HG02623 (cell line): ENCODE data around the gene DNAJC18.

Source experiments
- ATAC-seq: cut with Tn5 transposase; IDR thresholded peaks from one replicate; pipeline ENCODE4 v1.9.1; 2021; ENCODE audit warnings: moderate library complexity; ENCODE audit not compliant: unreplicated experiment

Gene DNAJC18

DNA sequence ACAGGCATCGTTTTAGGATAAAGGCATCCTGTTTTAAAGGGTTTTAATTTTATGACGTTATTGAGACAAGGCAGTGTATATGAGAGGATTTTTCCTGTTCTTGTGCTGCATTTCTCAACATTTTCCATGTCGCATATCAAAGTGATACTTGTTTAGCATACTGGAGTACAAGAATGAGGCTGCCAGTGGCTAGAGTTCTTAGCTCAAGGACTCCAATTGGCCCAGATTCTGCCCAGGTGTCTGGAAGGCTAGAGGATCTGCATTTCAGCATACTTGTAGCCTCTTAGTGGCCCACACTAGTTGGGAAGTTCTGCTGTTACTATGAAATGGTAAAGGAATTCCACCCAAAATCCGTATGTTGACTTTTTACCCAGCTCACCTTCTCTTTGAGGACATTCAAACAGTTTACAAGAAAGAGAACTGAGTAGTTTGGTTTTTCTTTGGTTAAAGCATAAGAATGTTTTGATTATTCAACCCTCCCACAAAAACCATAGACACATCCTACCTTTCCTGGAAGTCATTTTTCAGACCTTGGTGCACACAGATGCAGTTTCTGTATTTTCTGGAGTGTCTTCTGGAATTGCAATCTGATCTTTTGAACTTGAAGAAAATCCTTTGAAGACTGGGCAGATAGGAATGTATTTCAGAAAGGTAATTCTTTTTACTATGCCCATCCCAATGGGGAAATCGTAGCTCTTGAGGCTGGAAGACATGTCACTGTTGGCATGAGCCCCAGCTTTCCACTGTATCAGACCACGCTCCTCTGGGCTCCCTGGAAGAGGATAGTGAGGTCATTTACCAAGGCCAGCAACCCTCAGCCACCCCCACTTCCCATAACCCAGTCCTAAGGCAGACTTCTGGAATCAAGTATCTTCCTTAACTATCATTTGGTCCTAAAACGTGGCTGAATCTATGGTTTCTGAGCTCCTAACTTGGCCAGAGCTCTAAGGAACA lies 67.6 kb downstream of the DNAJC18 start:
- no peak for ATAC-seq

DNA sequence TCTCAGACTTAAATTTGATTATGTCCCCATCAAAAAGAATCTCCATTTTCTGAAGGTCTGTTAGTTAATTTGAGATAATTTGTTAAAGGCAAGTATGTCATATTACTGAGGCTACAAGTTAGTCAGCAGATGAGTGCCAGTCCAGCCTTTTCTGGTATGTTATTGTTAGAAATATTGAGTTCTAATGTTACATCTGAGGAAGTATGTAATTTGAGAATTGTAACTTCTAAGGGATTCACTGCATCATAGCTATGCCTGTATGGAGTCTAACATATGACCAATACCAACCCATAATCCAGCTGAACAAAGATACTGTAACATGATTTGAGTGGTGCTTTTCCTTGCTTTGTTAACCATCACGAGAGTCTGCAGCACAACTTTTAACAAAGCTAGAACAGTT lies 70.1 kb downstream of the DNAJC18 start:
- no peak for ATAC-seq

DNA sequence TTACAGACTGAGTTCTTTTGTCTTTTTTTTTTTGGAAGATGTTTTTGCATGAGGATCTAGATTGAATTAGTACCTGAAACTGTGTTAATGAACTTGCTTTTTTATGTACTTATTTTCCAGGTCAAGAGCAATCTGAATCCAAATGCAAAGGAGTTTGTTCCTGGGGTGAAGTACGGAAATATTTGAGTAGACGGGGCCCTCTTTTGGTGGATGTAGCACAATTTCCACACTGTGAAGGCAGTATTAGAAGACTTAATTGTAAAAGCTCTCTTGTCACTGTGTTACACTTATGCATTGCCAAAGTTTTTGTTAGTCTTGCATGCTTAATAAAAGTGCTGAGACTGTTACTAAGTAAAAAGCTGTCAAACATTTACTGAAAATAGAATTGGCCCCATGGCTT lies 70.7 kb downstream of the DNAJC18 start:
- ATAC-seq: no peak

DNA sequence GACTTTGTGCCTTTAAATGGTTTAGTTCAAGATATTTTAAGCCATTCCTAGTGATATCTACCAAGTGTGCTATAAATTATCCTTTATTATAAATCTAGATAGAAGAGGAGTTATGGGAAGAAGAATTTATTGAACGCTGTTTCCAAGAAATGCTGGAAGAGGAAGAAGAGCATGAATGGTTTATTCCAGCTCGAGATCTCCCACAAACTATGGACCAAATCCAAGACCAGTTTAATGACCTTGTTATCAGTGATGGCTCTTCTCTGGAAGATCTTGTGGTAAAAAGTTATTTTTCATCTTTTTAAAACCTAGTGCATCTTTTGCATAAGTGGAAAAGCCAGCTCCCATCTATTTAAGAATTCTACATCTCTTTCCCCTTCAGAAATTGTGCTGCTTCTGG lies 74.9 kb downstream of the DNAJC18 start:
- ATAC-seq: no peak

DNA sequence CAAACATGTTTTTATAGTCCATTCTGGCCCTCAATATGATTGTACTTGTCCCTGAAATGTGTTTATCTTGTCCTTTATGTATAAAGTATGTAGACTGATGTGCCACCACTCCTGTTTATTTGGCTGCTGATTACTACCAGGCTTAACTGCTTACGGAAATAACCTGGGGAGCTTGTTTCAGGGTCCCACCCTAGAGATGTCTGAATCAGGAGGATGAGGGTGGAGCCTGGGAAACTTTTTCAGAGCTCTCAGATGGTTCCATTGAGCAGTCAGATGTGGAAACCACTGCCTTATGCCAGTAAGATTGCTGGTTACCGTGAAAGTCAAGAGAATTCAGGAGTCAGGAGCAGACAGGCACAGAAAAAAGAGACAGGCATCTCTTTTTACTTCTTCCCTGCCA lies 75.4 kb downstream of the DNAJC18 start:
- no peak for ATAC-seq

DNA sequence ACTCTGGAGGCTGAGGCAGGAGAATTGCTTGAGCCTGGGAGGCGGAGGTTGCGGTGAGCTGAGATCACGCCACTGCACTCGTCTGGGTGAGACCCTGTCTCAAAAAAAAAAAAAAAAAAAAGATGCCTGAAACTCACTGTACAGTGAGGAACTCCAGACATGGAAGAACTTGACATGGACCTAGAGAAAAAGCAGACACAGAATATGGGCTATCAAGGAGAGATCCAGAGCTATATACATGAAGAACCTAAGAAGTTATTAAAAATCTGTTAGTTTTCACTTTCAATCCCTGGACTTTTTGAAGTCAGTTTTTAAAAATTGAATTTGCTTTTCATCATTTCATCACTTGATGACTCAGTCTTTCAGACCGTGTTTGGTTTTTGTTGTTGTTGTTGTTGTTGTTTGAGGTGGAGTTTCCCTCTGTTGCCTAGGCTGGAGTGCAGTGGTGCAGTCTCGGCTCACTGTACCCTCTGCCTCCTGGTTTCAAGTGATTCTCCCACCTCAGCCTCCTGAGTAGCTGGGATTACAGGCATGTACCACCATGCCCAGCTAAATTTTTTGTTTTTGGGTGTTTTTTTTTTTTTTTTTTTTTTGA lies 77.4 kb downstream of the DNAJC18 start:
- ATAC-seq: no peak

DNA sequence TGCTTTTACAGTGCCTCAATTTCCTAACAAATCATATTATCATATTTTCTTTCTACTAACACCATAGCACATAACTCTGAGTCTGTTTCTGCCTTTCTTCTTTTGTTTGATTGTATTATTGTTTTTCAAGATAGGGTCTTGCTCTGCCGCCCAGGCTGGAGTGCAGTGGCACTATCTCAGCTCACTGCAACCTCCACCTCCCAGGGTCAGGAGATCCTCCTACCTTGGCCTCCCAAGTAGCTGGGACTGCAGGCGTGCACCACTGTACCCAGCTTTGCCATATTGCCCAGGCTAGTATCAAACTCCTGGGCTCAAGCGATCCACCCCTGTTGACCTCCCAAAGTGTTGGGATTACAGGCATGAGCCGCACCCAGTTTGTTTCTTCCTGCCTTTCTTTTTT lies 78.9 kb downstream of the DNAJC18 start:
- ATAC-seq: no peak
